ENCODE measurements around the gene TBC1D3.
"Not testable (repeated sequence)": the region's sequence is repeated elsewhere in the genome, so short reads cannot be mapped to it uniquely, and the experiment has no call there.

DNA sequence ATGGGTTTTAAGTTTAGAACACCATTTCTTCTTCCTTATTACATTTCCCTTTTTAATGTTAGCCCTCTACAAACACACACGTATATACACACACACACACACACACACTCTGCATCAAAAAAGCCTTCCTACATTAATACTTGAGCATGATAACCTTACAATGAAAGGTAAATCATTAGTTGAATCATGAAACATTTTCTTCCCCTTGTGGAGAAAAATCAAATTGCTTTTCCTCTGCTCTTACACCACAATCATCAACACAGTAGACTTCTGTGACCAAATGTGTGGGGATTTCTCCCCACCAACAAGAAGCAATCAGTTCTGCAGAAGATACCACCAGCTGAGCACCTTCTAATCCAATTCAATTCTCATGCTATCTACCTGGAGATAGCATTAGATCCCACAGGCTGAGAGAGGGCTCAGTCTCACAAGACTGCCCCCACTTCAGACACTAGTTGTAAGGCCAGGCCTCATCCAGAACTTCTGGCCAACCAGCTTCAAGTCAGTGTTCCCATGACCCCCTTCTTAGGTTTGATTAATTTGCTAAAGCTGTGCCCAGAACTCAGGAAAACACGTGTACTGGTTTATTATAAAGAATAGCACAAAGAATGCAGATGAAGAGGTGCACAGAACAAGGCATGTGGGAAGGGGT, 33.6 kb upstream of the TBC1D3 start:
- TF ChIP-seq, protein P1, sequence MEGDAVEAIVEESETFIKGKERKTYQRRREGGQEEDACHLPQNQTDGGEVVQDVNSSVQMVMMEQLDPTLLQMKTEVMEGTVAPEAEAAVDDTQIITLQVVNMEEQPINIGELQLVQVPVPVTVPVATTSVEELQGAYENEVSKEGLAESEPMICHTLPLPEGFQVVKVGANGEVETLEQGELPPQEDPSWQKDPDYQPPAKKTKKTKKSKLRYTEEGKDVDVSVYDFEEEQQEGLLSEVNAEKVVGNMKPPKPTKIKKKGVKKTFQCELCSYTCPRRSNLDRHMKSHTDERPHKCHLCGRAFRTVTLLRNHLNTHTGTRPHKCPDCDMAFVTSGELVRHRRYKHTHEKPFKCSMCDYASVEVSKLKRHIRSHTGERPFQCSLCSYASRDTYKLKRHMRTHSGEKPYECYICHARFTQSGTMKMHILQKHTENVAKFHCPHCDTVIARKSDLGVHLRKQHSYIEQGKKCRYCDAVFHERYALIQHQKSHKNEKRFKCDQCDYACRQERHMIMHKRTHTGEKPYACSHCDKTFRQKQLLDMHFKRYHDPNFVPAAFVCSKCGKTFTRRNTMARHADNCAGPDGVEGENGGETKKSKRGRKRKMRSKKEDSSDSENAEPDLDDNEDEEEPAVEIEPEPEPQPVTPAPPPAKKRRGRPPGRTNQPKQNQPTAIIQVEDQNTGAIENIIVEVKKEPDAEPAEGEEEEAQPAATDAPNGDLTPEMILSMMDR (conservative IDR thresholded peaks at IDR 0.05 in 1 of 2, IDR thresholded peaks at IDR 0.05 in 1 of 2; ENCODE audit: low read depth in 1 of 2, low read length in 2 of 2) = not testable (repeated sequence)
- TF ChIP-seq EZH2 (IDR thresholded peaks at IDR 0.05; ENCODE audit: low read length, missing control alignments) = not testable (repeated sequence)

Measured in fibroblast of lung (primary cell).